H4 (cell line): ENCODE measurements around the gene FGD5. TPM values are rescaled to one million over a fixed set of nuclear protein-coding genes. Genes with fewer than 3 reads are reported as not detected.

Source experiments
- DNase-seq: peaks from one replicate; pipeline ENCODE4 v3.0.0-alpha.2; 2015; ENCODE audit warnings: low spot score
- total RNA-seq: library from RNA; depleted of rRNA; stranded (reverse); fragments of >200 nt; shearing (Covaris generic); gene quantifications from 2 replicates; pipeline ENCODE4 v1.2.3, GENCODE V29; 2014

Gene FGD5
- total RNA-seq, 1 experiment from 2014 or later: 0.17 TPM

- no peak for DNase-seq
These were observed 104.1 kb downstream of the FGD5 start for GRCh38 chr3:14922863-14923262.

- no peak for DNase-seq
These were observed 104.7 kb downstream of the FGD5 start for GRCh38 chr3:14923476-14923875.

- peak; percentile 65 for DNase-seq
These were observed 107.2 kb downstream of the FGD5 start for GRCh38 chr3:14925729-14926591.

GRCh38 chr3:14926592-14926991, 107.8 kb downstream of the FGD5 start:
- no peak for DNase-seq

- DNase-seq: no peak
These were observed 108.5 kb downstream of the FGD5 start for GRCh38 chr3:14927308-14927707.

- DNase-seq: no peak
These were observed 110.7 kb downstream of the FGD5 start for GRCh38 chr3:14929310-14930074.

- DNase-seq: no peak
These were observed 115.2 kb downstream of the FGD5 start for GRCh38 chr3:14933820-14934425.

GRCh38 chr3:14935592-14936345, 117.0 kb downstream of the FGD5 start:
- no peak for DNase-seq

GRCh38 chr3:14938954-14939353, 120.2 kb downstream of the FGD5 start:
- DNase-seq: no peak

GRCh38 chr3:14941871-14942270, 123.1 kb downstream of the FGD5 start:
- no peak for DNase-seq

GRCh38 chr3:14943042-14943441, 124.3 kb downstream of the FGD5 start:
- no peak for DNase-seq

GRCh38 chr3:14946236-14946635, 127.5 kb downstream of the FGD5 start:
- DNase-seq: no peak

- no peak for DNase-seq
These were observed 128.0 kb downstream of the FGD5 start for GRCh38 chr3:14946739-14947099.

- peak; percentile 66 for DNase-seq
These were observed 128.5 kb downstream of the FGD5 start, which contains the start of gene NR2C2 for GRCh38 chr3:14947100-14947885. NR2C2 (plus strand) TSS chr3:14947583; CDS start chr3:15003915, 56,332 bp downstream.

- peak; percentile 91 for DNase-seq
These were observed 129.3 kb downstream of the FGD5 start for GRCh38 chr3:14947886-14948608.

GRCh38 chr3:14948609-14949038, 129.9 kb downstream of the FGD5 start:
- DNase-seq: no peak

- DNase-seq: no peak
These were observed 130.4 kb downstream of the FGD5 start for GRCh38 chr3:14949126-14949525.

- no peak for DNase-seq
These were observed 131.5 kb downstream of the FGD5 start for GRCh38 chr3:14950274-14950673.

GRCh38 chr3:14957153-14957552, 138.4 kb downstream of the FGD5 start:
- DNase-seq: no peak

GRCh38 chr3:14957925-14958324, 139.2 kb downstream of the FGD5 start:
- DNase-seq: no peak
